ENCODE measurements around the gene TSPAN18.

TSPAN18 gene

DNA sequence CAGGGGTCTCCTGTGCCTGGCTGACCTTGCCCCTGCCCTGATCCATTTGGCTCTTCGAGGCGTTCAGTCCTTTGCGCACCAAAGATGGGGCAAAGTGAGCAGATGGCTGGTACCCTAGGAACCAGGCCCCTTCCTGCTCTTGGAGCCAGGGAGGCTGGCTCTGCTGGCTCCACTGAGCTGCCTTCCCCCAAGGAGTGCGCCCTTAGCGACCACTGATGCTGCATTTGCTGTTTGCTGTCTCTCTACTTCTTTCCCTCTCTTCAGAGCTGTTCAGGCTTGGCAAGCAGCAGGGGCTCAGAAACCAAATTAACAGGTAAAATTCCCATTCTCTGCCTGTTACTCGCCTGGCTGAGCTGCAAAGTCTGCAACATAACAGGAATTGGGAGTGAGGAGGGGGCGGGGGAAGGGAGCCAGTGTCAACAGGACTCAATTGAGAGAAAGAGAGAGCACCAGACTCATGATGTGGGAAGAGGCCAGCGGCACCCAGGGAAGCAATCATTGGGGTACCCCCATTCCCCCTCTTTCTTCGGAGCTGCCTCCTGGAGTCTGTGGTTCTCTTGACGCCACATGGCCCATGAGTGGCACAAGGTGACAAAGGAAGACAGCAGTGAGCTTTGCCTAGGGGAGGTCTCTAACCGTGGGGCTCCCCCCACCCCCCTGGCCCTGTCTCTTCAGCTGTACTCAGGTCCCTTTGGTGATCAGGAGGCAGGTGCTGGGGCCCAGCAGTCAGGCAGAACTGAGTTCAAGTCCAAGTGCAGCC, 121.6 kb downstream of the TSPAN18 start:
- DNase-seq (ENCODE audit: low spot score) = no peak

DNA sequence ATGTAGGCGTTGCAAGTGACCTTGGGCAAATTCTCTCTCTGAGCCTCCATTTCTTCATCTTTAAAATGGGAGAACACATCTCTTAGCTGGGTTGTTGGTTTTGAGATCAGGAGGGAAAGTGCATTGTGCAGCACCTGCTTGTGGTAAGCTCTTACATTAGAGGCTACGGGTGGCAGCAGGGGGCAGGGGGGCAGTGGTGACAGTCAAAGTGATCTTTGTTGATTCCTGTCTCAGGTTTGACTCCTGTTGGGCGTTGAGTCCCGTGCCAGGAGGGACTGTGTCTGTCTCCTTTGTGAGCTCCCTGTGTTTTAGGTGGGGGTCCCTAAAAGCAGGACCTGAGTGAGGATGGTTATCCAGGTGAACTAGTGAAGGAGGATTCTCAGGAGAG, 122.2 kb downstream of the TSPAN18 start:
- no peak for DNase-seq (ENCODE audit: low spot score)

DNA sequence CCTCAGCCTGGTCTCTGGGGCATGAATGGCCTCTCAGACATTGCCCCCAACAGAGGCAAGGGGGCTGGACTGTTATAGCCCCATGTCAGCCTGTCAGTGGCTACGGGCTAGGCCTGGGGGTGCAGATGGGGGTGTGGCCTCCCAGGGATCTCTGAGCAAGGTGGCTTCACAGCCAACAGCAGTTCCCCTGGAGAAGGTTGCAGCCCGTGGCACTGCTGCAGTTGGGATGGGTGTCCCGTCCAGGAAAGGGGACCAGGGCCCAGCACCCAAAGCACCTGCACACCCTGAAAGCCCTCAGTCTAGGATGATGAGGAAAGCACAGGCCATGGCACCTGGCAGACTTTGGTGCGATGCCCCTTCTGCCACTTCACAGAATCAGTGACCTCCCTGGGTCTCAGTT, 122.7 kb downstream of the TSPAN18 start:
- no peak for DNase-seq (ENCODE audit: low spot score)

DNA sequence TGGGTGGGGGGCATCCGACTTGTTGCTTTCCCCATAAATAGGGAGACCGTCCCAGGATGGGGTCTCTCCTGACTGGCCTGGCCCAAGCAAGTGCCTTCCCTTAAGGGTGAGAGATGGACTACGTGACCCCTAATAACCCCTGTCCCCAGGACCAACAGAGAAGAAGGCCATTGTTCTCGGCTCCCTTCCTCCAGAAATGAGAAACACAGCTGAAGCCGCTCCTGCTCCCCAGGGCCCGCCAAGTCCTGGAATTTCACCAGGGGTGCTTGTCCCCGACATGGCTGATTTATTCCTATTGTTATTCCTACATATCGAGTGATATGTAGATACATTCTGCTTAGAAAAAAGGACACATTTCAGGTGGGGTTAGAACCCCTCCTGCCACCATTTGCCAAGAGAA, 123.2 kb downstream of the TSPAN18 start:
- no peak for DNase-seq (ENCODE audit: low spot score)

DNA sequence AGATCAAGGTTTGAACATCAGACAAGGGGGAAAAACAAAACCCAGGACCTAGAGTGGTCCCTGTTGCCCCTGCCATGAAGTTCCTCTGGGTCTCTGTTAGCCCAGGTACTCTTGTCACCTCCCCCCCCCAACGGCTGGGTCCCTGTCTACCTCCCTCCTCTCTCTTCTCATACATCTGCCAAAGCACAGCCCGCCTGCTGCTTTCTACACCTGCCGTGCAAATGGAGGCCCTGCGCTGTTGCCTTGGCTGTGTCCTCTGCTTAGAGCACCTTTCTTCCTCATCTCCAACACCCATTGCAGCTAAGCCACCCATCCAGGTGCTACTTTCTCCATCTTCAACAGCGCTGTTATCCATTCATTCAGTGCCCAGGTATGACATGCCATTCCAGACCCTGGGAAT, 124.7 kb downstream of the TSPAN18 start:
- no peak for DNase-seq (ENCODE audit: low spot score)

DNA sequence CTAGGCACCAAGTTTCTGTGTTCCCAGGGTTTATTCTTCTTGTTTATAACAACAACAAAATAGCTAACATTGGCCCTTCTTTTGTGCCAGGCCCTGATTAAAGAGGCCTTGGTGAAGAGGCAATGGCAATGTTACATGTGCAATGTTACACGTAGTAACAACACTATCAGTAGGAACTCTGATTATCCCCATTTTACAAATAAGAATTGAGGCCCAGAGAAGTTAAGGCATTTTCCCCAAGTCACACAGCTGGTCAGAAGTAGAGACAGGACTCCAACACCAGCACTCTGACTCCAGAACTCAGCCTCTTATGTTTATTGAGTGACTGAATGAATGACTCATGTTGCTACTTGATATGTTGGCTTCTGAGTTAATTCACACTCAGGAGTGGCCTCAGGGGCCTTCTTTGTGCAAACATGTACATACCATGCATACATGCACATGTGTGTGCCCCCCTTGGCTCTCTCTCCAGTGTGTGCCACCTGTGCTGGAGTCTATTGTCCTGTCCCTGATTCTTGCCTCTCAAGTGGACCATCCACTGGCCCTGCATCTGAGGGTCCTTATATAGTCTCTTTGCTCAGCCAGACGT, 125.5 kb downstream of the TSPAN18 start:
- no peak for DNase-seq (ENCODE audit: low spot score)

DNA sequence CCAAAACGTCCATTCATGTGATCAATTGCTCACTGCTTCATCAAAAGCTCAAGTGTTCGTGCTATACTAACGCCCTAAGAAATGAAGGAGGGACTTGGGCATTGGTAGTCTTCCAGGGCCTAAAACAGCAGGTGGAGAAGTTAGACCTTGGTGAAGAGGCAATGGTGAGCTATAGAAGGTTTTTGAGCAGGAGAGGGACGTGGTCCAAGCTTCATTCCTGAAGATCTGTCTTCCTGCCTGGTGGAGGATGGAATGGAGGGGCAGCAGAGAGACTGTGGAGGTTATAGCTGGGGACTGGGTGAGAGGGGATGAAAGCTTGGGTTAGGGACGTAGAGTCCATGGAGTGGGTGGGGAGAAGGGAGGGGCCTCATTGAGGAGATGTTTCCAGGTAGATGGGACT, 126.2 kb downstream of the TSPAN18 start:
- no peak for DNase-seq (ENCODE audit: low spot score)

DNA sequence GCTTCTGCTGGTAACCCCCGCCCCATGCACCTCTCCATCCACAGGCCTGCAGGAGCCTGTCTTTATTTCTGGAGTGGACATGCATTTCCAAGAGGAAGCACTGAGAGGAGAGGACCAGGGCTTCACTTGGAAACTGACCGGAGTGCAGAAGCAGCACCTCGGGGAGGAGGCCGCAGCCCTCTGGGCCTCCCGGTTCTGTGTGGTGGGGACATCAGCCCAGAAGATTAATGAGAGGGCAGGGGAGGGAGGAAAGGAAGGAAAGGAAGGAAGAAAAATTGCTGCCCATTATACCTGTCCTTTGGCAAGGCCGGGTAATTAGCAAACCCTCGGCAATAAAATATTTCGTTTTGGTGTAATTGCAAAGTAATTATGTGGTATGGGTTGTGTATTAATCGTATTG, 126.9 kb downstream of the TSPAN18 start:
- DNase-seq (ENCODE audit: low spot score) = no peak

DNA sequence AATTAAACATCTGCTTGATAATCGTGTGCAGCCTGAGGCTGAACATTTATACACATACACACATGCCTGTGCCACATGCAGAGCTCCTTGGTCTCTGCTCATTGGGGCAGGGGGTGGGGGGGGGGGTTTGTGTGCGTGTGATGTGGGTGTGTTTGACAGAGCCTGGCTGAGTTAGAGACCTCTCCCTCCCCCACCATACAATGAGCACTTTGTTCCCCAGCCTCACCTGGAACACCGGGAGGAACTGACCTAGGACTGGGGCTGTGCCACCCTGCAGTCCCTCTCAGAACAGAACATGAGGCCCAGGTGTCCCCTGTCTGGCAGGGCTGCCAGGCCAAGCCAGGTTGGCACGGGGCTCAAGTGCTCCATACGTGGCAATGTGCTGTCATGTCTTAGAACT, 127.3 kb downstream of the TSPAN18 start:
- DNase-seq (ENCODE audit: low spot score) = no peak

DNA sequence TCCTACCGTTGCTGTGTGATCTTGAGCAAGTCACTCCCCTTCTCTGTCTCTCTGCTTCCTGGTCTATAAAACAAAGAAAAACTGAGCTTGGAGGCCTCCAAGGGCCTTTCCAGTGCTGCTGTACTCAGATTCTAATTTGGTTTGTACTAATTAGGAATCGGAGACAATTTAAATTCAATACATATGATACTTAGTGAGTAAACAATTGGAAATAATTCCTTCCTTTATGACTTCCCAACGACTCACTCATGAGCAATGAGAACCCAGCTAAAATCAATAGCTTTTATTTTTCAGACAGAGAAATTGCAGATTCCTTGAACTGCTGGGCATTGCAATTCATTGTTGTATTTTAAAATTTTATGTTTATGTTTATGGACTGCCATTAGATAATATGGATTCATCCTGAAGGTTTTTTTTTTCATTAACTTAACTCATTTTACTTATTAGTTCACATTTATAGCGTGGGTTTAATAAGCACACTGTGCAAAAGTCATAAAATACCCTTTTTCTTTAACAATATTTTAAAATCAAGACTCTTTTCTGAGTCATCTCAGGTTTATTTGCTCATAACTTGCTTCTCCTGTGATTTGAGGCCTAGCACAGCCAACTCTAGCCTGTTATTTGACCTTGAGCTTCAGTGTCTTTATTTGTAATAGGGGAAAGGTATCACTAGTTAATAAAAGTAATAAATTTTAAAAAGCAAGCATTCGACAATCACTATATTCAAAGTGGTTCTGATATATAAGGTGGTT, 128.2 kb downstream of the TSPAN18 start:
- DNase-seq (ENCODE audit: low spot score) = no peak

DNA sequence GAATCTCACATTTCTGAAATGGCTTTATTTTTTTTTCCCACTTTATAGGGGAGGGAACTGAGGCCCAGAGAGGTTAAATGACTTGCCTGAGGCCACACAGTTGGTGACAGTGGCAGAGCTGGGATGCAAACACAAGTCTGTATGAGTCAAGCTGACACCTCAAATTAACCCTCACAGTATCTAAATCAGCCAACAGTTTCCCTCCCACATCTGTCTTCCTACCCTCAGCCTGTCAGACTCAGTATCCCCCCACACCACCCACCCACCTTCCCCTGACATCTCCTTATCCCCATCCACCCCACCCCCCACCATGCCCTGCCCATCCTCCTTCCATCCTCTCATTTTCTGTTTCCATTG, 128.7 kb downstream of the TSPAN18 start:
- no peak for DNase-seq (ENCODE audit: low spot score)

DNA sequence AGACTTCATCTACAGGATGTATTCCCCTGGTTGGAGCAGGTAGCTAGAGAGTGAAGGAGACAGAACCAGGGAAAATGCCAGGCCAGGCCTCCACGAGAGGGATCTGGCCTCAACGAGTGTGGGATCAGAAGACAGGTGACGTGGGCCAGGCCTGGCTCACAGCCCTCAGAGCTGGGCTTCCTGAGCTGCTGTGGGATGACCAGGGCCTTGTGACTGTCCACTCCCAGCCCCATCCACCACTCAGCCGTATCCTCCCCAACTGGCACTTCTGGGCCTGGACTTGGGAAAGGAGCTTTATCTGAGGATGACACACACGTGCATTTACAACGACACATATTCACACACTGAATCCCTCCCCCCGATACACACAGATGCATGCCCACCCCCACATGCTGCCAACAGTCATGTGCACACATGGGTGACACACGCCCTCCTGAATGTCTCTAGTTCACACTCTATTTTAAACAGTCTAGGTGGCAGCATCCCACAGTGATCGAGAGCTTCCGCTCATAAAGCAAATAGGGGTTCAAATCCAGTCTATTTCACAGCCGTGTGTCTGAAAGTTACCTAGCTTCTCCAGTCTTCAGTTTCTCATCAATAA, 130.8 kb downstream of the TSPAN18 start:
- DNase-seq (ENCODE audit: low spot score) = no peak

DNA sequence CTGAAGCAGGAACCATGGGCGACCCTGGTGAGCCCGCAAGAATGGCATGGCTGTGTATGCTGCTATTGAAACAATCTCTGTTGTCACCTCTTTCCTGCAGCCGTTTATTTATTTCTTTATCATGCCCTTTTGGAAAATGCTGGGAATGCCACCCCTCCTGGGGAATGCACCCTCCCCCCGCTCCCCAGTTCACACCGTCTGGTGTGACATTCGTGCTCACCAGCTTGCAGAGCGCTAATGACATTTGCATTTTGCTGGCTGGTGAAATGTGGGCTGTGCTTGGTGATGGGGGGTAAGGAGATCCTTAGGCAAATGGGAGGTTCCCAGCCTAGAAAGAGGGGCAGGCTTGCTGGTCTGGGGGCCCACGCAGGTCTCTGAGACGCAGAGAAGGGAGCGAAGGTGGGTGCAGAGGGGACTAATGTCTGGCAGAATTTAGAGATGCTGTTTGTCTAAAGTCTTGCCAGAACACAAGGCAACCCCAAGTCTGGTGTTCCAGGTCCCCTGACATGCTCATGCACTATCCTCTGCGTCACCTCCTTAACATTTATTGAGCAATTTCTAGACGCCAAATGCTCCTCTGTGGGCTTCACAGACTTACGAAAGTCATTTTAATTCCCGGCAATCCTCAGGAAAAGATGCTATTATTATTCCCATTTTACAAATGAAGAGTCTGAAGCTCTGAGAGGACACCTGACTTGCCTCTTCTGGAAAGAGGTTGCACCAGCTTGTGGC, 132.2 kb downstream of the TSPAN18 start:
- no peak for DNase-seq (ENCODE audit: low spot score)

DNA sequence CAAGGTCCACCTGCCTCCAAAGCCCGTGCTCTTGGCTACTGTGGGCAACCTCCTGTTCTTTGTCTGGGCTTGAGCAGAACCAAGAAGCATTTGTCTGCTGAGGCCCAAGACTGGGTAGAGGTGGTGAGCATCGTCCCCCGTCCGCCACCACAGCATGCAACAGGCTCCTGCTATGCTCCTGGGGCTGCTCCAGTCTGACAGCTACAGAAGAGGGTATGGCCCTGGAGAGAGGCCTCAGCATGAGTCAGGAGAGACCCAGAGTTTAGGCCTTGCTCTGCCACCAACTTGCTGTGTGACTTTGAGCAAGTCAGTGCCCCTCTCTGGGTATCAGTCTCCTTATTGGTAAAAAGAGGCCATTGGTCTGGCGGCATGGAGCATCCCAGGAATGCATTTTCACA, 132.8 kb downstream of the TSPAN18 start:
- no peak for DNase-seq (ENCODE audit: low spot score)

DNA sequence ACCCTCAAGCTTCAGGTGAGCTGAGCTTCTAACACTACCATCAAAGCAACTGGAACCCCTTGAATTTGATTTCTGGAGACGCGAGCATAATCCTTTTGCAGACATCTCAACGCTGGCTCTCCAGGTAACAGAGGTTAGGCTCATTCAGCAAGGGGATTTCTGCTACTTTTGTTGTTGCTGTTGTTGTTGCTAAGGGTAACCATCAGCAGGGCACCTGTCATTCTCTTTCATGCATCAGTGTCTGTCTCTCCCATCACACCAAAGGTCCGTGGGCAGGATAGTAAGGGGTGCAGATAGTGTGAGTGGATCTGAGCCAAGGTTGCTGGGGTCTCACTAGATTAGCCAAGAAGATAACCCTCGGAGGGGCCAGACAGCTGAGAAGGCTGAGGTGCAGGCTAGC, 133.6 kb downstream of the TSPAN18 start:
- DNase-seq (ENCODE audit: low spot score) = no peak

DNA sequence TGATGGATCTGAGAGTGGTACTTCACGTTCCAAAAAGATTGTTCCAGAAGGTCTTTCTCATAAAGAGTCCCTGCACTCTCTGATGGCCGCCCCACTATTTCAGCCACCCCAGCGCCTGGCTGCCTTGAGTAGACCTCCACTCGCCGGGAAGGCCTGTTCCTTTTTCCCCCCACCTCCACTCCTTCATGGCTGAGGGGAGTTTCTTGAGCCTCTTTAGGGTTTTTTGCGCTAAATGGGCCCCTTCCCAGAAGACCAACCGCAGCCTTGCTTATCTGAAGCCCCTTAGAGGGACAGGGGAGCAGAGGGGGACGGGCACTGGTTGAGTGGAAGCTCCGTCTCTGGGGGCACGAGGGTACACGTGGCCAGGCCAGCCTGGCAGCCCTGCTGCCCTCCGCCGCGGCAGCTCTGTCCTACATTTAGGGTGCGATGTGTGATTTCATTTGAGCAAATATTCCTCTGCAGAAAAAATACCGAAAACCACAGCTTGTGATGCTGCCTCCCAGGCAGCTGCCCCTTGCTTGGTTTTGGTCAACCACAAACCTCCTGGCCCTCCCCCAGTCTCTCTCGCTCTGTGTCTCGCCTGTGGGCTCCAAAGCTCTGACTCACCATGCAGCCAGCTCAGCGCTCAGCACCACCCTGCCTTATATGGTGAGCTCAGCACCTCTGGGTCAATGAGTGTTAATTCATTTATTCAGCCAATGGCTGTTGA, 135.2 kb downstream of the TSPAN18 start:
- DNase-seq (ENCODE audit: low spot score) = peak; percentile 42

DNA sequence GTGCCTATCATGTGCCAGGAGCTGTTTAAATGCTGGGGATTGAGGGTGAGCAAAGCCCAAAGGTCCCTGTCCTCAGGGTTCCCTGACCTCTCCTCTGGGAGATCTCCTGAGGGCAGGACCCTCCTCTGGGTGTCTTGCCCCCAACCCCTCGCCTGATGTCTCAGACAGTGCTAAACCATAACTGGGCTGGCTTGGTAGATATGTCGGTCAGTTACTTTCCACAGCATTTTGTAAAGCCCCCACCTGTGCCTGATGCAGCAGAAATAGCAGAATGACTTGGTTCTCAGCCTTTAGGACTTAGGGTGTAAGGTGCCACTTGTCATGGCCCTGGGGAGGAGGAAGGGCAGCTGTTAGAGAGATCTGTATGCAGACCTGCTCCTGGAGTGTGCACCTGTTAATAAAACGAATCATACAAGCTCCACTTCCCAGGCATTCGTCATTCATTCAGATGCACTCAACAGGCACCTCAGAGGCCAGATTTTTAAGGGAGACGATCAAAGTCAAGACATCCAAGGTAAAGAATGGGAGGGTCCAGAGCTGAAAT, 135.9 kb downstream of the TSPAN18 start:
- no peak for DNase-seq (ENCODE audit: low spot score)

DNA sequence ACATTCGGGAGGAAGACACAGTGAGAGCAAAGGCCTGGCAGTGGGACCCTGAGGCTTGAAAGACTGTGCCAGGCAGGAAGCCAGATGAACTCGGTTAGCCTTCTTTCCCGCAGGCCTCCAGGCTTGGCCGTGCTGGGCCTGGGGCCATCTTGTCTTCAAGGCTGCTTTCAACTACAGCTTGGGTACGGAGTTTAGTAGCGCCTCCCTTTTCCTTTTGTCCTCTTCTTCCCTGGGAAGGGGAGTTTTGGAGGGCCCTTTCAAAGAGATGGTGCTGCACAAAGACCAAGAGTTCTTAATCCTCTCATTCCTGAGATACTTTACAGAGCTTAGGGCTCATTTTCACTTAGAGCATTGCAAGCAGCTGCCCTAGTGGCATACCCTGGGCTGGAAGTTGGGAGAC, 136.5 kb downstream of the TSPAN18 start:
- DNase-seq (ENCODE audit: low spot score) = no peak

DNA sequence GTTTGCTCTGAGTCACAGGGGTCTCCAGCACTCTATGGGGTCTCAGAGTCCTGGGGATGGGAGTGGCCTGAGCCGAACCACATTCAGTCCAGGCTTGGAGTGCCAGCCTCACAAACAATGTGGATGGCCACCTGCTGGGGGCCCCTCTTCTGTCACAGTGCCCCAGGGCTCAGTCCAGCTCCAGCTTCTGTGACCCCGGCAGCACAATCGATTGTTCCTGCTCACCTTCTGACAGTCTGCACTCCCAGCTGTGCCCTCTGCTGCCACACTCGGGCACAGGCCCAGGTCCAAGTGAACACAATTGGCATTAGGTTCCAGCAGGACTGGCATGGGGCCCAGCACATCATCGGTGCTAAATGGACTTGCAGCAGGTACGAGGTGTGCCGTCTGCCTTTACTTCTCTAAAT, 139.1 kb downstream of the TSPAN18 start:
- DNase-seq (ENCODE audit: low spot score) = no peak

DNA sequence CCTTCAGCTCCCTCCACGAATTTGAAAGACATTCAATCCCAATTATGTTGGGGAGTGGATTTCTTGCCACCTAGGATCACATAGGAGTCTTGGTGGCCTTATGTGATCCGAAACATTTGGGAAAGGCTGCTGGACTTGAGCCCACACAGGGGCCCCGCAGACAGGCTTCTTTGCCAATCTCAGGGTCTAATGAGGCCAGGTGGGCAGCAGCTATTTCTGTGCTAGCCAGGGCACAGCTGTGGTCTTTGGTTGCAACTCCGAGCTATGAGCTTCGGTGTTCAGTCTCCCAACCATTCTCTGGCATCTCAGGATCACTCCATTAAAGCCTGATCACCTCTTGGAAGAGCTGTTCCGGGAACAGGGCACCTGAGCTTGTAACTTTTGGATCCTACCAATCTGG, 139.5 kb downstream of the TSPAN18 start:
- DNase-seq (ENCODE audit: low spot score) = no peak

DNA sequence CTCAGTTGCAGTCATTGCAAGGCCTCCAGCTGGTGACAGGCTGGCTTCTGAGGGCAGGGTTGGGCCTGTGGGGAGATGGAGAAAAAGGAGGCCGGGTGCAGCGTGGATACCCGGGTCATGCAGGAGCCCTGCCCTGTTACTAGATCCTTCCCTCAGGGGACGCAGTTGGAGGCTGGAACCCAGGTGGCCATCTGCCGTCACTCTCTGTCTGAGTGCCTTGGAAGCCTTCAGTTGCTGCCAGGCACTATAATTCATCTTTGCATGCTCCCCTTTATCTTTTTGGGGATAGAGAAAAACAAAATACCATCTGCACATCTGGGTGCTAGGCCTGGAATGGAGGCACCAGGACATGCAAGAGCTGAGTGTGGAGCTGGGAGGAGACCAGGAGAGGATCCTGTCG, 141.3 kb downstream of the TSPAN18 start:
- no peak for DNase-seq (ENCODE audit: low spot score)
